ENCODE data around the gene C12orf42.

C12orf42 gene

GRCh38 chr12:103379670-103380069, 116.1 kb downstream of the C12orf42 start:
- TF ChIP-seq, protein P1, sequence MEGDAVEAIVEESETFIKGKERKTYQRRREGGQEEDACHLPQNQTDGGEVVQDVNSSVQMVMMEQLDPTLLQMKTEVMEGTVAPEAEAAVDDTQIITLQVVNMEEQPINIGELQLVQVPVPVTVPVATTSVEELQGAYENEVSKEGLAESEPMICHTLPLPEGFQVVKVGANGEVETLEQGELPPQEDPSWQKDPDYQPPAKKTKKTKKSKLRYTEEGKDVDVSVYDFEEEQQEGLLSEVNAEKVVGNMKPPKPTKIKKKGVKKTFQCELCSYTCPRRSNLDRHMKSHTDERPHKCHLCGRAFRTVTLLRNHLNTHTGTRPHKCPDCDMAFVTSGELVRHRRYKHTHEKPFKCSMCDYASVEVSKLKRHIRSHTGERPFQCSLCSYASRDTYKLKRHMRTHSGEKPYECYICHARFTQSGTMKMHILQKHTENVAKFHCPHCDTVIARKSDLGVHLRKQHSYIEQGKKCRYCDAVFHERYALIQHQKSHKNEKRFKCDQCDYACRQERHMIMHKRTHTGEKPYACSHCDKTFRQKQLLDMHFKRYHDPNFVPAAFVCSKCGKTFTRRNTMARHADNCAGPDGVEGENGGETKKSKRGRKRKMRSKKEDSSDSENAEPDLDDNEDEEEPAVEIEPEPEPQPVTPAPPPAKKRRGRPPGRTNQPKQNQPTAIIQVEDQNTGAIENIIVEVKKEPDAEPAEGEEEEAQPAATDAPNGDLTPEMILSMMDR (IDR thresholded peaks at IDR 0.05; ENCODE audit: insufficient read depth, low read length, poor library complexity, severe bottlenecking), result no peak
- DNase-seq (ENCODE audit: extremely low read depth, insufficient read length), result no peak
- H3K4me3 ChIP-seq (replicated peaks; ENCODE audit: low read depth, low read length), result no peak overlapping the region
- no peaks in the 10 kb centered on the region for H3K36me3 ChIP-seq (ENCODE audit: control insufficient read depth, insufficient read depth, low read length)
- H3K27me3 ChIP-seq (replicated peaks; ENCODE audit: control insufficient read depth, insufficient read depth, low read length), result no peaks in the 10 kb centered on the region

- H3K4me3 ChIP-seq (replicated peaks; ENCODE audit: low read depth, low read length), result no peak overlapping the region
- TF ChIP-seq, protein P1 (IDR thresholded peaks at IDR 0.05; ENCODE audit: insufficient read depth, low read length, poor library complexity, severe bottlenecking), result no peak
- DNase-seq (ENCODE audit: extremely low read depth, insufficient read length), result no peak
- H3K36me3 ChIP-seq (ENCODE audit: control insufficient read depth, insufficient read depth, low read length), result no peaks in the 10 kb centered on the region
- no peaks in the 10 kb centered on the region for H3K27me3 ChIP-seq (replicated peaks; ENCODE audit: control insufficient read depth, insufficient read depth, low read length)
Measured at GRCh38 chr12:103373088-103373523, 122.7 kb downstream of the C12orf42 start.

DNA sequence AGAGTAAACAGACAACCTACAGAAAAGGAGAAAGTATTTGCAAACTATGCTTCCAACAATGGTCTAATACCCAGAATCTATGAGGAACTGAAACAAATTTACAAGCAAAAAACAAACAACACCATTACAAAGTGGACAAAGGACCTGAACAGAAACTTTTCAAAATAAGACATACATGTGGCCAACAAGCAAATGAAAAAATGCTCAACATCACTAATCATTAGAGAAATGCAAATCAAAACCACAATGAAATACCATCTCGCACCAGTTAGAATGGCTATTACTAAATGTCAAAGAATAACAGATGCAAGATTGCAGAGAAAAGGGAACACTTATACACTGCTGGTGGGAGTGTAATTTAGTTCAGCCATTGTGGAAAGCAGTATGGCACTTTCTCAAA, 125.8 kb downstream of the C12orf42 start:
- TF ChIP-seq, protein P1 (IDR thresholded peaks at IDR 0.05; ENCODE audit: insufficient read depth, low read length, poor library complexity, severe bottlenecking), result no peak

GRCh38 chr12:103368167-103368566, 127.6 kb downstream of the C12orf42 start:
- DNase-seq (ENCODE audit: extremely low read depth, insufficient read length), result no peak
- Histone ChIP-seq H3K36me3 (ENCODE audit: control insufficient read depth, insufficient read depth, low read length) (no peaks in the 10 kb centered on the region), H3K4me3 (replicated peaks; ENCODE audit: low read depth, low read length) (no peak overlapping the region), H3K27me3 (replicated peaks; ENCODE audit: control insufficient read depth, insufficient read depth, low read length) (no peaks in the 10 kb centered on the region)
- TF ChIP-seq, protein P1 (IDR thresholded peaks at IDR 0.05; ENCODE audit: insufficient read depth, low read length, poor library complexity, severe bottlenecking), result no peak

More for the DNA sequence above, 125.8 kb downstream of the C12orf42 start:
- no peaks in the 10 kb centered on the region for H3K36me3 ChIP-seq (ENCODE audit: control insufficient read depth, insufficient read depth, low read length)
- peak; percentile 11 for DNase-seq (ENCODE audit: extremely low read depth, insufficient read length)
- no peak overlapping the region for H3K4me3 ChIP-seq (replicated peaks; ENCODE audit: low read depth, low read length)
- no peaks in the 10 kb centered on the region for H3K27me3 ChIP-seq (replicated peaks; ENCODE audit: control insufficient read depth, insufficient read depth, low read length)

- H3K27me3 ChIP-seq (replicated peaks; ENCODE audit: control insufficient read depth, insufficient read depth, low read length), result no peaks in the 10 kb centered on the region
- no peaks in the 10 kb centered on the region for H3K36me3 ChIP-seq (ENCODE audit: control insufficient read depth, insufficient read depth, low read length)
- DNase-seq (ENCODE audit: extremely low read depth, insufficient read length), result no peak
Measured at GRCh38 chr12:103354403-103354802, 141.4 kb downstream of the C12orf42 start.

More at GRCh38 chr12:103354403-103354802, 141.4 kb downstream of the C12orf42 start:
- no peak overlapping the region for H3K4me3 ChIP-seq (replicated peaks; ENCODE audit: low read depth, low read length)
- TF ChIP-seq, protein P1 (IDR thresholded peaks at IDR 0.05; ENCODE audit: insufficient read depth, low read length, poor library complexity, severe bottlenecking), result no peak

Measured in GM06990 (cell line).